ENCODE measurements around the gene KCNG1.

GRCh38 chr20:51021067-51022025 is 1.6 kb downstream of the KCNG1 start:
- TF ChIP-seq EZH2phosphoT487 (IDR thresholded peaks at IDR 0.05; ENCODE audit: borderline replicate concordance) = no peak
- no peak for TF ChIP-seq CTCF (conservative IDR thresholded peaks at IDR 0.05; ENCODE audit: low read length)
